Heart left ventricle (tissue), 16 donors: ENCODE measurements around the gene MMAA. TPM values are rescaled to one million over a fixed set of nuclear protein-coding genes. Genes with fewer than 3 reads are reported as not detected.

Experiments used
- ATAC-seq, 4 donors: fragments of 200-7000 bp; cut with Tn5 transposase; one replicate each; pipeline ENCODE4 v1.9.1; 2020 to 2022; ENCODE audit warnings: moderate library complexity in 4 of 4, mild to moderate bottlenecking in 3 of 4, moderate number of reproducible peaks in 1 of 4
- DNase-seq, 5 donors: peaks; one replicate each; pipeline ENCODE4 v3.0.0-alpha.2; 2020
- H3K27ac ChIP-seq, 12 donors: fragments of 200-600 bp; sonication (generic) in 4 of 12; one replicate each; pipeline versions ENCODE4 v1.5.0 to v1.8.0; 2016 to 2022; ENCODE audit warnings: mild to moderate bottlenecking in 2 of 12
- H3K27me3 ChIP-seq, 9 donors: fragments of 200-600 bp; sonication (generic) in 2 of 9; one replicate each; pipeline versions ENCODE4 v1.5.1 to v1.8.0; 2016 to 2022; ENCODE audit warnings: mild to moderate bottlenecking in 3 of 9
- H3K36me3 ChIP-seq, 9 donors: fragments of 200-600 bp; sonication (generic) in 2 of 9; one replicate each; pipeline versions ENCODE4 v1.5.0 to v1.8.0; 2018 to 2022; ENCODE audit warnings: mild to moderate bottlenecking in 2 of 9
- H3K4me1 ChIP-seq, 12 donors: fragments of 200-600 bp; sonication (generic) in 4 of 12; one replicate each; pipeline versions ENCODE4 v1.5.0 to v1.8.0; 2016 to 2022; ENCODE audit warnings: mild to moderate bottlenecking in 3 of 12
- H3K4me3 ChIP-seq, 12 donors: fragments of 200-600 bp; sonication (generic) in 4 of 12; one replicate each; pipeline versions ENCODE4 v1.5.0 to v1.8.0; 2017 to 2022; ENCODE audit warnings: mild to moderate bottlenecking in 9 of 12, moderate library complexity in 4 of 12
- H3K9me3 ChIP-seq, 12 donors: fragments of 200-600 bp; sonication (generic) in 4 of 12; one replicate each; pipeline versions ENCODE4 v1.5.0 to v1.8.0; 2016 to 2022; ENCODE audit warnings: mild to moderate bottlenecking in 1 of 12
- POLR2A ChIP-seq, 2 donors: fragments of 450-650 bp; IDR thresholded peaks; one replicate each; pipeline ENCODE4 v1.6.1; 2017; ENCODE audit warnings: antibody characterized with exemption in 2 of 2, mild to moderate bottlenecking in 2 of 2, moderate library complexity in 2 of 2
- WGBS, 4 donors: extraction: QIAGEN DNeasy Blood & Tissue Kit in 2 of 4; methylation state at CpG; one replicate each; pipeline versions ENCODE4 v1.1.5 to v1.1.7; 2013 to 2018; 5-methylcytosine and 5-hydroxymethylcytosine counted together
- intact Hi-C, 10 donors: fragments of 100-400 bp; cut with DNase I; formaldehyde crosslinking; loops; one replicate each; pipeline versions ENCODE4 v1.11.1 to v1.14.2; 2022
- polyA plus RNA-seq, 2 donors: library from polyadenylated mRNA; stranded (reverse); fragments of 200-250 nt; gene quantifications; one replicate each; pipeline ENCODE4 v1.2.3, GENCODE V29; 2013
- total RNA-seq, 9 donors: library from RNA; depleted of rRNA in 2 of 9; stranded (reverse); fragments of >200 nt in 2 of 9; fragmentation: NEBNext Ultra II Directional in 3 of 9; extraction: Animal tissue kit (Norgen Biotek cat#: 25700) in 3 of 9; gene quantifications; one replicate each; pipeline versions ENCODE4 v1.1.0 to v1.2.4, GENCODE V29; 2016 to 2023
- TF ChIP-seq, protein P1 (sequence below), 12 donors: fragments of 200-600 bp; sonication (generic) in 4 of 12; IDR thresholded peaks; one replicate each; pipeline versions ENCODE4 v1.5.0 to v1.8.0; 2018 to 2022; ENCODE audit warnings: antibody characterized with exemption in 12 of 12, mild to moderate bottlenecking in 5 of 12
- donor health status: ischemic (EF 13 %, LVEDD 7.1; RV severe dilation, severe dysfunction).
- donor health status: healthy with polysubstance abuse.
- donor health status: DM: no; HTN: yes; CAD: no.
- donor health status: DM: no; HTN: no; CAD: no.
- donor health status: ischemic (EF 25% LVEDD 6.9; RV normal size, moderate dysfunction).
- donor health status: ischemic (EF 25% LVEDD 5.7; RV mildly dilated, moderate dysfunction).
- donor health status: healthy.
- donor health status: DM: yes; HTN: yes; CAD: no.
- donor health status: ischemic (EF 35%, LVEDD 5.7; RV mildly dilated, moderate dysfunction).
- donor health status: nonischemic (EF 11% LVEDD 7.7; RV severe dilation, severe dysfunction).
- donor health status: DM: yes; HTN: yes; CAD: no.
- donor health status: PGD.
- donor health status: ischemic (EF 29% LVEDD 5.4; RV normal size, mild dysfunction).
- donor health status: nonischemic (EF 23%, LVEDD 6.1; RV moderate dilation, normal function).

Gene MMAA
- total and polyA plus RNA-seq, 11 donors = 3.3 to 12.6 (median 7.7) TPM

- DNase-seq (no peak), ATAC-seq (no peak)
- Histone ChIP-seq H3K4me1 (no peaks in the 10 kb centered on the region), H3K9me3 (peaks cover 0 to 5% (median 0%) of the 10 kb centered on the region in 12 donors), H3K4me3 (no peak overlapping the region), H3K36me3 (peaks cover 0 to 61% (median 34%) of the 10 kb centered on the region in 9 donors), H3K27ac (no peak overlapping the region), H3K27me3 (no peaks in the 10 kb centered on the region)
- intact Hi-C loops = no loop called here
- no peak for TF ChIP-seq POLR2A (IDR thresholded peaks at IDR 0.05)
- TF ChIP-seq, protein P1, sequence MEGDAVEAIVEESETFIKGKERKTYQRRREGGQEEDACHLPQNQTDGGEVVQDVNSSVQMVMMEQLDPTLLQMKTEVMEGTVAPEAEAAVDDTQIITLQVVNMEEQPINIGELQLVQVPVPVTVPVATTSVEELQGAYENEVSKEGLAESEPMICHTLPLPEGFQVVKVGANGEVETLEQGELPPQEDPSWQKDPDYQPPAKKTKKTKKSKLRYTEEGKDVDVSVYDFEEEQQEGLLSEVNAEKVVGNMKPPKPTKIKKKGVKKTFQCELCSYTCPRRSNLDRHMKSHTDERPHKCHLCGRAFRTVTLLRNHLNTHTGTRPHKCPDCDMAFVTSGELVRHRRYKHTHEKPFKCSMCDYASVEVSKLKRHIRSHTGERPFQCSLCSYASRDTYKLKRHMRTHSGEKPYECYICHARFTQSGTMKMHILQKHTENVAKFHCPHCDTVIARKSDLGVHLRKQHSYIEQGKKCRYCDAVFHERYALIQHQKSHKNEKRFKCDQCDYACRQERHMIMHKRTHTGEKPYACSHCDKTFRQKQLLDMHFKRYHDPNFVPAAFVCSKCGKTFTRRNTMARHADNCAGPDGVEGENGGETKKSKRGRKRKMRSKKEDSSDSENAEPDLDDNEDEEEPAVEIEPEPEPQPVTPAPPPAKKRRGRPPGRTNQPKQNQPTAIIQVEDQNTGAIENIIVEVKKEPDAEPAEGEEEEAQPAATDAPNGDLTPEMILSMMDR (IDR thresholded peaks at IDR 0.05) = no peak
- 87 to 98% (median 90%) methylated on average over 1 of the region's 1 CpG for WGBS, 4 donors
Measured at GRCh38 chr4:145656156-145656555, 37.0 kb downstream of the MMAA start.

DNA sequence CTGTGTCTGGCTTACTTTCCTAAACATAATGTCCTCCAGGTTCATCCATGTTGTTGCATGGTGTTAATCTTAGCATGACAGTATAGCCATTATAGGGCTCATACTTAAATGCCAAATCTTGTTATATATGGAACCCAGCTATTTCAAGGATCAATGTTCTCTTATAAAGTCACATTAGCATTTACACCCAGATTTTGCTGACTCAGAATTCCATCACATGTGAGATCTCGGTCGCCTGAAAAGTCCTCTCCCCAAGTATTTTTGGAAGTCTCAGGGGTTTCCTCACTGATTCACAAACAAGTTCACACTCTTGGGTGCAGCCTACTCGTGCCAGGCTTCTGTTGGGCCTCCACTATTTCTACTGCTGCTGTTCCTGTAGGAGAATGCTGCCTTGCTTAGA is 40.9 kb downstream of the MMAA start:
- H3K4me3 ChIP-seq = no peak overlapping the region
- 93 to 98% (median 95%) methylated on average over 3 of the region's 3 CpGs for WGBS, 4 donors
- TF ChIP-seq, protein P1 (IDR thresholded peaks at IDR 0.05) = no peak
- TF ChIP-seq POLR2A (IDR thresholded peaks at IDR 0.05) = no peak
- intact Hi-C loops = loop anchor here in 1 of 10 donors (2.0 kb wide), 1 partner anchor 13 kb away; no protein-coding TSS in a partner anchor
- H3K36me3 ChIP-seq = peaks cover 0 to 30% (median 18%) of the 10 kb centered on the region in 9 donors
- H3K27ac ChIP-seq = no peak overlapping the region
- H3K9me3 ChIP-seq = peaks cover 0 to 5% (median 0%) of the 10 kb centered on the region in 12 donors
- H3K4me1 ChIP-seq = peaks cover 0 to 7% (median 0%) of the 10 kb centered on the region in 12 donors
- H3K27me3 ChIP-seq = no peaks in the 10 kb centered on the region
- ATAC-seq (no peak), DNase-seq (no peak)

DNA sequence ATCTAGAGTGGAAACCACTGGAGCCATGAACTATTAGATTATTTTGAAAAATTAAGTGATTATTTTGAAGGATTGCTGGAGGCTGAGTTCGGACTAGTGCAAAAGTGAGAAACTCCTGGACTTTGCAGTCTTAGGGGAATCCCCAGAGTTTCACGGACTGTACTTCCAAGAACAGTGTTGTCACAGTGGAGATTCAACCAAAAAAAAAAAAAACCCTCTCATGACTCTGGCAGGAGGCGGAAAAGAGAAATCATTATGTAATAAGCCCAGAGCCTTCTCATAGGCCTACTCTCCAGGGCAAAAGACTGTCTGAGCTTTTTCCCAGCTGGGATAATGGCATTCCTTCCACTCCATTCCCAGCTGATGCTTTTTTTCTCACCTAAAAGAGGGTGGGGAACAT is 44.0 kb downstream of the MMAA start:
- 68 to 78% (median 73%) methylated on average over 3 of the region's 3 CpGs for WGBS, 4 donors
- DNase-seq (no peak), ATAC-seq (peak; percentile 68 to 86 (median 80))
- intact Hi-C loops = no loop called here
- H3K27ac ChIP-seq = peak overlapping the region in 4 of 12 donors; percentile 44 to 64 (median 53)
- peaks cover 0 to 4% (median 0%) of the 10 kb centered on the region in 9 donors for H3K36me3 ChIP-seq
- no peaks in the 10 kb centered on the region for H3K9me3 ChIP-seq
- no peaks in the 10 kb centered on the region for H3K27me3 ChIP-seq
- peaks cover 0 to 7% (median 0%) of the 10 kb centered on the region in 12 donors for H3K4me1 ChIP-seq
- TF ChIP-seq POLR2A (IDR thresholded peaks at IDR 0.05) = no peak
- TF ChIP-seq, protein P1 (IDR thresholded peaks at IDR 0.05) = no peak
- H3K4me3 ChIP-seq = no peak overlapping the region

DNA sequence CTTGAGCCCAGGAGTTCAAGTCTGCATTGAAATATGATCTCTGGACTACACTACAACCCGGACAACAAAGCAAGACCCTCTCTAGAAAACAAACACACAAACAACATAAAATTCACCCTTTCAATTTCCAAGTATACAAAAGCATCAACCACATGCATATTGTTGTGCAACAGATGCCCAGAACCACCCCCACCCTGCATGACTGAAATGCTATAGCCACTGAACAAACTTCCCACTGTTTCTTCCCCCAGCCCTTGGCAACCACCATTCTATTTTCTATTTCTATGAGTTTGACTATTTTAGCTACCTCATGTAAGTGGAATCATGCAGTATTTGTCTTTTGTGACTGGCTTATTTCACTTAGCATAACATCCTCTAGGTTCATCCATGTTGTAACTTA is 46.6 kb downstream of the MMAA start:
- no peaks in the 10 kb centered on the region for H3K9me3 ChIP-seq
- H3K36me3 ChIP-seq = no peaks in the 10 kb centered on the region
- H3K4me1 ChIP-seq = peaks cover 0 to 7% (median 0%) of the 10 kb centered on the region in 12 donors
- WGBS, 4 donors = 83 to 96% (median 91%) methylated on average over 1 of the region's 1 CpG
- TF ChIP-seq, protein P1 (IDR thresholded peaks at IDR 0.05) = no peak
- no peak for TF ChIP-seq POLR2A (IDR thresholded peaks at IDR 0.05)
- H3K4me3 ChIP-seq = no peak overlapping the region
- intact Hi-C loops = no loop called here
- no peaks in the 10 kb centered on the region for H3K27me3 ChIP-seq
- H3K27ac ChIP-seq = no peak overlapping the region
- ATAC-seq (no peak), DNase-seq (no peak)
